B cell (primary cell): Measurements from ENCODE around the gene RCSD1. TPM values are rescaled to one million over a fixed set of nuclear protein-coding genes. Genes with fewer than 3 reads are reported as not detected.

ENCODE experiments used
- ATAC-seq: fragments of 200-7000 bp; cut with Tn5 transposase; one replicate; pipeline ENCODE4 v1.10.0; 2021; ENCODE audit warnings: low read depth, mild to moderate bottlenecking, moderate number of reproducible peaks, moderate library complexity
- CTCF ChIA-PET: fragments of 350-600 bp; sonication (Branson Sonifier 250); formaldehyde crosslinking; loops from one replicate; lab custom pipeline; 2021; ENCODE audit warnings: antibody characterized with exemption, inconsistent platforms; lab: Charles Lee
- POLR2A ChIA-PET: fragments of 350-600 bp; sonication (Branson Sonifier 250); formaldehyde crosslinking; loops from one replicate; lab custom pipeline; 2021; ENCODE audit warnings: antibody characterized with exemption; lab: Charles Lee
- DNase-seq: peaks from one replicate; pipeline ENCODE4 v3.0.0; 2013
- H2AFZ ChIP-seq: 2 replicates; pipeline ENCODE4 v1.6.1; 2012; ENCODE audit warnings: mild to moderate bottlenecking, low read depth, low read length; ENCODE audit not compliant: insufficient read depth, poor library complexity, severe bottlenecking
- H3K27ac ChIP-seq, 2 donors: 1 replicate in 1 of 2; 2 replicates in 1 of 2; pipeline ENCODE4 v1.5.1; 2012 to 2013; ENCODE audit warnings: low read length in 2 of 2, mild to moderate bottlenecking in 2 of 2, moderate library complexity in 1 of 2
- H3K27me3 ChIP-seq, 4 experiments: fragments of 200-600 bp in 1 of 4; sonication (generic) in 1 of 4; replicated peaks in 1 of 4; 1 replicate in 2 of 4; 2 replicates in 2 of 4; pipeline versions ENCODE4 v1.6.1 to v1.7.0; 2013 to 2016; ENCODE audit warnings: low read length in 3 of 4, mild to moderate bottlenecking in 2 of 4, mixed read lengths in 1 of 4, moderate library complexity in 1 of 4; ENCODE audit not compliant: insufficient read depth in 4 of 4, control insufficient read depth in 3 of 4; ENCODE audit errors: control extremely low read depth in 1 of 4
- H3K36me3 ChIP-seq, 2 experiments: replicated peaks in 1 of 2; 1 replicate in 1 of 2; 2 replicates in 1 of 2; pipeline versions ENCODE4 v1.6.1 to v1.7.1; 2013; ENCODE audit warnings: low read length in 1 of 2; ENCODE audit not compliant: insufficient read depth in 2 of 2, control insufficient read depth in 1 of 2; ENCODE audit errors: control extremely low read depth in 1 of 2, extremely low read depth in 1 of 2
- H3K4me1 ChIP-seq, 2 donors: fragments of 200-600 bp in 1 of 2; sonication (generic) in 1 of 2; 1 replicate in 1 of 2; 2 replicates in 1 of 2; pipeline versions ENCODE4 v1.5.1 to v1.6.1; 2013 to 2017; ENCODE audit warnings: low read length in 2 of 2; ENCODE audit not compliant: control insufficient read depth in 2 of 2, insufficient read depth in 2 of 2
- H3K4me2 ChIP-seq: replicated peaks from 2 replicates; pipeline ENCODE3; 2012; ENCODE audit warnings: mild to moderate bottlenecking, low read depth, low read length; ENCODE audit not compliant: poor library complexity, severe bottlenecking
- H3K4me3 ChIP-seq, 5 experiments: fragments of 200-600 bp in 1 of 5; sonication (generic) in 1 of 5; 1 replicate in 3 of 5; 2 replicates in 2 of 5; pipeline versions ENCODE4 v1.5.1 to v1.7.0; 2011 to 2016; ENCODE audit warnings: low read length in 4 of 5, mild to moderate bottlenecking in 4 of 5, low read depth in 2 of 5, control low read depth in 1 of 5, moderate library complexity in 1 of 5; ENCODE audit not compliant: insufficient read depth in 1 of 5; ENCODE audit errors: control extremely low read depth in 1 of 5, extremely low read depth in 1 of 5
- H3K79me2 ChIP-seq: fragments of 200-600 bp; sonication (generic); one replicate; pipeline ENCODE4 v1.6.0; 2016; ENCODE audit warnings: low read length; ENCODE audit not compliant: control insufficient read depth, insufficient read depth
- H3K9ac ChIP-seq: fragments of 200-600 bp; sonication (generic); 2 replicates; pipeline ENCODE4 v1.6.1; 2017; ENCODE audit warnings: mild to moderate bottlenecking, low read length, moderate library complexity
- H3K9me3 ChIP-seq, 3 donors: one replicate each; pipeline versions ENCODE4 v1.6.1 to v1.7.1; 2013; ENCODE audit warnings: low read length in 2 of 3; ENCODE audit not compliant: control insufficient read depth in 2 of 3, insufficient read depth in 1 of 3; ENCODE audit errors: control extremely low read depth in 1 of 3
- H4K20me1 ChIP-seq: 2 replicates; pipeline ENCODE4 v1.6.0; 2012; ENCODE audit warnings: mild to moderate bottlenecking, low read length; ENCODE audit not compliant: insufficient read depth, control insufficient read depth, poor library complexity, severe bottlenecking
- H3K27ac Mint-ChIP-seq: one replicate; pipeline ENCODE4 v1.8.0; 2021; ENCODE audit warnings: mixed read lengths
- H3K27me3 Mint-ChIP-seq: one replicate; pipeline ENCODE4 v1.8.0; 2021; ENCODE audit warnings: mixed read lengths
- H3K4me1 Mint-ChIP-seq: one replicate; pipeline ENCODE4 v1.8.0; 2021; ENCODE audit warnings: mixed read lengths
- H3K4me3 Mint-ChIP-seq: one replicate; pipeline ENCODE4 v1.8.0; 2021; ENCODE audit warnings: mixed read lengths
- H3K9me3 Mint-ChIP-seq: one replicate; pipeline ENCODE4 v1.8.0; 2022; ENCODE audit warnings: mixed read lengths; ENCODE audit not compliant: insufficient read depth
- EZH2 ChIP-seq: IDR thresholded peaks from 2 replicates; pipeline ENCODE4 v1.6.1; 2012; ENCODE audit warnings: borderline replicate concordance, low read depth, mild to moderate bottlenecking, moderate library complexity, low read length; ENCODE audit not compliant: insufficient read depth, poor library complexity, severe bottlenecking
- WGBS: methylation state at CpG from one replicate; pipeline ENCODE4 v1.1.5; 2013; ENCODE audit warnings: missing lambda C conversion rate; ENCODE audit not compliant: insufficient coverage; 5-methylcytosine and 5-hydroxymethylcytosine counted together
- intact Hi-C: fragments of 100-400 bp; cut with micrococcal nuclease; formaldehyde crosslinking; loops from one replicate; pipeline ENCODE4 v1.10.0; 2022
- polyA plus RNA-seq: library from polyadenylated mRNA; depleted of rRNA; stranded (reverse); fragments of >200 nt; gene quantifications from 2 replicates; pipeline ENCODE4 v1.2.3, GENCODE V29; 2012
- total RNA-seq, 2 donors: library from RNA; stranded (reverse); fragments of 120-200 nt in 1 of 2; gene quantifications; 1 replicate in 1 of 2; 2 replicates in 1 of 2; pipeline versions ENCODE4 v1.2.3 to v1.2.4, GENCODE V29; 2013 to 2022
- TF ChIP-seq, protein P1 (sequence below): fragments of 200-600 bp; IDR thresholded peaks from one replicate; pipeline ENCODE4 v1.8.0; 2022; ENCODE audit warnings: antibody characterized with exemption, mild to moderate bottlenecking

RCSD1 gene
- total and polyA plus RNA-seq, 2 donors (not counting 1 experiment from before 2014, with no cell fraction given): 129 to 525 TPM

DNA sequence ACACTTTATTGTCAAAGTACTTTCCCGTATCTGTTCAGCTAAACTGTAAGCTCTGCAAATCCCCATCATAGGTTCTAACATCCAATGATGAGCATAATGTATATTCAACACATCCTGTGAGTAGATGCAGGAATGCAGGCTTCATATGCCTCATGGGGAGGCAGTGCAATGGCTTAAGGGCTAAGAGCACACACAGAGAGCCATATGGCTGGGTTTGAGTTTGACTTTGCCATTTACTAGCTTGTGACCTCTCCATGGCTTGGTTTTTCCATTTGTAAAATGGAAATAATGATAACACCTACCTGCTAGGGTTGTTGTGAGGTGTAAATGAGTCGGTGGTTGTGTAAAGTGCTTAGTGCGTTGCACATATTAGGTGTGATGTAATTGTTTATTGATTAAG lies 13.4 kb downstream of the RCSD1 start:
- ATAC-seq (no peak), DNase-seq (no peak)
- CTCF ChIA-PET: interaction anchor here (4.8 kb wide), 1 partner anchor 43 kb away, joined by 26 read pairs; no protein-coding TSS in a partner anchor
- Histone ChIP-seq H3K36me3 (peaks cover 4 to 78% of the 10 kb centered on the region in 2 experiments), H3K4me3 (no peak overlapping the region), H3K9ac (no peak overlapping the region), H3K9me3 (no peaks in the 10 kb centered on the region), H3K4me2 (no peak overlapping the region), H3K4me1 (peaks cover 64 to 74% of the 10 kb centered on the region in 2 donors), H2AFZ (no peak overlapping the region), H3K79me2 (peaks cover 100% of the 10 kb centered on the region), H3K27me3 (no peaks in the 10 kb centered on the region), H4K20me1 (peaks cover 96% of the 10 kb centered on the region), H3K27ac (peak overlapping the region in 1 of 2 donors; percentile 72)
- POLR2A ChIA-PET: interaction anchor here (0.6 to 0.8 kb wide), 2 partner anchors 16 to 26 kb away, joined by 3 to 4 read pairs; no protein-coding TSS in a partner anchor
- intact Hi-C loops: no loop called here
- Mint-ChIP-seq H3K27me3 (no peaks in the 10 kb centered on the region), H3K4me3 (no peak overlapping the region), H3K27ac (peak overlapping the region; percentile 67), H3K9me3 (no peaks in the 10 kb centered on the region), H3K4me1 (peaks cover 85% of the 10 kb centered on the region)
- TF ChIP-seq EZH2: no peak
- TF ChIP-seq, protein P1, sequence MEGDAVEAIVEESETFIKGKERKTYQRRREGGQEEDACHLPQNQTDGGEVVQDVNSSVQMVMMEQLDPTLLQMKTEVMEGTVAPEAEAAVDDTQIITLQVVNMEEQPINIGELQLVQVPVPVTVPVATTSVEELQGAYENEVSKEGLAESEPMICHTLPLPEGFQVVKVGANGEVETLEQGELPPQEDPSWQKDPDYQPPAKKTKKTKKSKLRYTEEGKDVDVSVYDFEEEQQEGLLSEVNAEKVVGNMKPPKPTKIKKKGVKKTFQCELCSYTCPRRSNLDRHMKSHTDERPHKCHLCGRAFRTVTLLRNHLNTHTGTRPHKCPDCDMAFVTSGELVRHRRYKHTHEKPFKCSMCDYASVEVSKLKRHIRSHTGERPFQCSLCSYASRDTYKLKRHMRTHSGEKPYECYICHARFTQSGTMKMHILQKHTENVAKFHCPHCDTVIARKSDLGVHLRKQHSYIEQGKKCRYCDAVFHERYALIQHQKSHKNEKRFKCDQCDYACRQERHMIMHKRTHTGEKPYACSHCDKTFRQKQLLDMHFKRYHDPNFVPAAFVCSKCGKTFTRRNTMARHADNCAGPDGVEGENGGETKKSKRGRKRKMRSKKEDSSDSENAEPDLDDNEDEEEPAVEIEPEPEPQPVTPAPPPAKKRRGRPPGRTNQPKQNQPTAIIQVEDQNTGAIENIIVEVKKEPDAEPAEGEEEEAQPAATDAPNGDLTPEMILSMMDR: no peak
- WGBS: 100% methylated on average over 1 of the region's 3 CpGs

DNA sequence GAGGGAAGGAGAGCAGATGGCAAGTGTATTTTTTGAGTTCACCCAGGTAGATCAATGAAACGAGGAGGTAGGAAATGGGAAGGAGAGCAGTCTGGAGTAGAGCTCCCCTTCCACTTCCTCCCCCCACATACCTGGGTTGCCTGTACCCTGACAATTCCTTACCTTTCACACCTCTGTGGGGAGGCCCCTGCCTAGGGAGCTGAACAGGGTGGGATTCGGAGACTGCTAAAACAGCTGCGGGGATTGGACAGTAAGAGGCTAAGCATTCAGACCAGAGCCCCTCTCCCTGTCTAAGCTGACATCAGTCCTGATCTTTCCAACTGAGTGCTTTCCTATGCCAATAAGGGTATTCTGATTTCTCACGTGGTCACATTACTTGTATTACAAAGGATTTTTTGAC lies 14.5 kb downstream of the RCSD1 start:
- POLR2A ChIA-PET: interaction anchor here (1.8 to 3.1 kb wide), 2 partner anchors 10 to 45 kb away, joined by 4 to 19 read pairs; no protein-coding TSS in a partner anchor
- no peak for ATAC-seq
- peak overlapping the region; percentile 61 for H3K27ac Mint-ChIP-seq
- H3K4me1 ChIP-seq: peaks cover 74 to 82% of the 10 kb centered on the region in 2 donors
- H3K79me2 ChIP-seq: peaks cover 100% of the 10 kb centered on the region
- WGBS: 88% methylated on average over 3 of the region's 4 CpGs
- H3K4me2 ChIP-seq: no peak overlapping the region
- no peak overlapping the region for H3K9ac ChIP-seq
- no peaks in the 10 kb centered on the region for H3K9me3 ChIP-seq
- TF ChIP-seq, protein P1: no peak
- TF ChIP-seq EZH2: no peak
- intact Hi-C loops: no loop called here
- H3K27ac ChIP-seq: peak overlapping the region in 1 of 2 donors; percentile 72
- DNase-seq: no peak
- CTCF ChIA-PET: interaction anchor here (1.2 to 4.8 kb wide), 3 partner anchors 41 to 44 kb away, joined by 3 to 26 read pairs (median 12); no protein-coding TSS in a partner anchor
- H3K27me3 Mint-ChIP-seq: no peaks in the 10 kb centered on the region
- H3K9me3 Mint-ChIP-seq: no peaks in the 10 kb centered on the region
- H3K36me3 ChIP-seq: peaks cover 4 to 79% of the 10 kb centered on the region in 2 experiments
- peaks cover 87% of the 10 kb centered on the region for H3K4me1 Mint-ChIP-seq
- peak overlapping the region; percentile 29 for H3K4me3 Mint-ChIP-seq
- H3K4me3 ChIP-seq: no peak overlapping the region
- H4K20me1 ChIP-seq: peaks cover 96% of the 10 kb centered on the region
- H3K27me3 ChIP-seq: no peaks in the 10 kb centered on the region
- no peak overlapping the region for H2AFZ ChIP-seq
